Epithelial cell of esophagus (primary cell): ENCODE measurements around the gene NACC1.
A peak's percentile ranks its signal among the peaks of the same experiment; 100 is the strongest.

ENCODE experiments used
- DNase-seq: peaks from one replicate; pipeline ENCODE4 v3.0.0; 2010; ENCODE audit warnings: low read depth
- H3K4me3 ChIP-seq: 2 replicates; pipeline ENCODE4 v1.5.1; 2011; ENCODE audit warnings: mild to moderate bottlenecking, low read length, control low read depth
- CTCF ChIP-seq: IDR thresholded peaks from 2 replicates; pipeline ENCODE4 v1.5.1; 2011; ENCODE audit warnings: low read depth, mild to moderate bottlenecking, low read length, control low read depth, inconsistent platforms; ENCODE audit not compliant: insufficient read depth; ENCODE audit errors: missing control alignments

Gene NACC1

GRCh38 chr19:13104848-13105711 is 13.0 kb upstream of the NACC1 start:
- DNase-seq: no peak
- TF ChIP-seq CTCF: no peak
- H3K4me3 ChIP-seq: no peak overlapping the region

- TF ChIP-seq CTCF: no peak
- H3K4me3 ChIP-seq: no peak overlapping the region
- DNase-seq: no peak
Observed at GRCh38 chr19:13109361-13110098, 8.5 kb upstream of the NACC1 start.

- H3K4me3 ChIP-seq: no peak overlapping the region
- TF ChIP-seq CTCF: no peak
- DNase-seq: no peak
Observed at GRCh38 chr19:13110099-13110610, 7.9 kb upstream of the NACC1 start.

GRCh38 chr19:13112555-13112954 is 5.5 kb upstream of the NACC1 start:
- DNase-seq: no peak
- TF ChIP-seq CTCF: no peak

DNA sequence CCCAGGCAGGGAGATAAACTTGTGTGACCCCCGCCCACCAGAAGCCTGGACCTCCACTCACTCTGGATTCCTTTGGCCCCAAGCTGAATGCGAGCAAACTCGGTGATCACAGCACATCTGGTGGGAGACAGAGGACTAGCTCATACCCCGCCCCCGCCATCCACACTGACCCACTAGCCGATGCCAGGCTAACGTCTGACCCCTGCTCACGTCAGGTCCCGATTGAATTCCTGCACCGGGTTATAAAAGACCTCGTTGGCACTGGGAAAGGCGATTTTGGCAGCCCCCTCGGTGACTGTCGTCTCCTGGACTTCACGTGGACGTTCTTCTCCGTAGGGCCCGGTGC is 2.2 kb upstream of the NACC1 start:
- DNase-seq: no peak
- peak overlapping the region; percentile 84 for H3K4me3 ChIP-seq
- TF ChIP-seq CTCF: no peak

More at GRCh38 chr19:13112555-13112954, 5.5 kb upstream of the NACC1 start:
- H3K4me3 ChIP-seq: no peak overlapping the region

DNA sequence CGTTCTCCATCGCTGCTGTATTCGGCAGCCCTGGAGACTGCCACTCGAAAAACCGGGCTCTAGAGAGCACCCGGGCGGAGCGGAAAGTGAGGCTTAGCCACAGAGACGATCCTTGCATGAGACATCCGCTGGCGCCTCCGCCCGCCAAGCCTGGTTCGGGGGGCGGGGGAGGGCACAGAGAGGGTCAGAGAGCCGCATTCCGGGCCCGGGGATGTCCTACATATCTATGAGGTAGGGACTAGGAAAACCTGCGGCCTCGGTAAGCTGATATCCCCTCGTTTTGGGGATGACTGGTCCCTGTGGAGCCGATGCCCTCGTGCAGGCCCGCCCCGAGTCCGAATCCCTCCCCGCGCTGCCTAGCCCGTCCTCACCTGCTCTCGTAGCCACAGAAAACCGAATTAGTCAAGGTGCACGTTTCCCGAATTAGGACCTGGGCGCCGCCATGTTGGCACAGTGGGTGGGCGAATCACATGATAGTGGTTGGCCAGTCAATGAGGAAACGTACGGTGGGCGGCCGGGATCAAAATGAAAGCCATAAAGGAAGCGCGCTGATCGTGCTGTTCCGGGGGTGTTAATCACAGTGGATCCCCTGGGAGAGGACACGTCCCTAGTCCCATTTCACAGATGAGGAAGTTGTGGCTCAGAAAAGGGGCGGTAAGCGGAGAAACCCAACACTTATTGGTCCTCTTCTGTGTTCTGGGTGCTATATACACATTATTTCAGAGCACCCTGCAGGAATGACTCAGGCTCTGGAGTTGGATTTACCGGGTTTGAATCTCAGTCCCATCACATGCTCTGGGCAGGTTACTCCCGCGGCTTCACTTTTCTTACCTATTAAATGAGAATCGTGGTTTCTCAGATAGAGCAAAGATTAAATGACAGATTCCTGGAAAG is 1.5 kb upstream of the NACC1 start, which contains the start of gene TRMT1:
Gene TRMT1, minus strand, starts transcription at position 459 of the 894 bp plus-strand sequence. Its CDS starts 341 bp downstream, at position 118.
- no peak for TF ChIP-seq CTCF
- peak within 1 kb of the TSS; percentile 84 for H3K4me3 ChIP-seq
- peak; percentile 97 for DNase-seq
